Measurements from ENCODE around the gene SPN. TPM values are rescaled to one million over a fixed set of nuclear protein-coding genes. Genes with fewer than 3 reads are reported as not detected.

Gene SPN
- total RNA-seq, 1 experiment from 2014 or later, result not detected

- BruUV-seq (replicated peaks), result no TSS peak
- Histone ChIP-seq H3K27me3 (ENCODE audit: low read length) (no peaks in the 10 kb centered on the region), H3K4me2 (ENCODE audit: low read length) (no peak overlapping the region), H2AFZ (ENCODE audit: low read length) (no peak overlapping the region), H3K4me1 (ENCODE audit: insufficient read depth, low read length) (no peaks in the 10 kb centered on the region), H3K9ac (ENCODE audit: low read length) (no peak overlapping the region), H3K4me3 (ENCODE audit: low read length) (no peak overlapping the region), H3K27ac (ENCODE audit: low read length) (no peak overlapping the region), H3K36me3 (ENCODE audit: low read depth, low read length) (no peaks in the 10 kb centered on the region), H4K20me1 (ENCODE audit: low read length) (no peaks in the 10 kb centered on the region), H3K79me2 (ENCODE audit: low read length) (no peaks in the 10 kb centered on the region), H3F3A (ENCODE audit: low read length, unreplicated experiment) (no peaks in the 10 kb centered on the region), H3K9me3 (ENCODE audit: low read length) (no peaks in the 10 kb centered on the region), H3K9me2 (replicated peaks; ENCODE audit: low read length) (no peaks in the 10 kb centered on the region)
- DNase-seq (no peak), ATAC-seq (no peak)
- ChIA-PET POLR2A (ENCODE audit: unreplicated experiment) (interaction anchor here (0.6 kb wide), 1 partner anchor 17 kb away, joined by 3 read pairs; no protein-coding TSS in a partner anchor), CTCF (no interaction called here)
- TF ChIP-seq CTCF (conservative IDR thresholded peaks at IDR 0.05; ENCODE audit: low read depth, low read length) (no peak), EZH2 (IDR thresholded peaks at IDR 0.05; ENCODE audit: low read length, unreplicated experiment) (no peak), EZH2phosphoT487 (IDR thresholded peaks at IDR 0.05; ENCODE audit: borderline replicate concordance, low read length) (no peak)
- intact Hi-C loops (cut with micrococcal nuclease), result no loop called here
These were observed 883 bp upstream of the SPN start for GRCh38 chr16:29662000-29662728.

- CTCF ChIA-PET, result no interaction called here
- H3K36me3 ChIP-seq (ENCODE audit: low read depth, low read length), result no peaks in the 10 kb centered on the region
- intact Hi-C loops (cut with micrococcal nuclease), result no loop called here
- TF ChIP-seq EZH2 (IDR thresholded peaks at IDR 0.05; ENCODE audit: low read length, unreplicated experiment), result no peak
- TF ChIP-seq CTCF (conservative IDR thresholded peaks at IDR 0.05; ENCODE audit: low read depth, low read length), result no peak
- TF ChIP-seq EZH2phosphoT487 (IDR thresholded peaks at IDR 0.05; ENCODE audit: borderline replicate concordance, low read length), result no peak
- H3K4me2 ChIP-seq (ENCODE audit: low read length), result no peak overlapping the region
- no peak for ATAC-seq
- no peak overlapping the region for H2AFZ ChIP-seq (ENCODE audit: low read length)
- H3K9ac ChIP-seq (ENCODE audit: low read length), result no peak overlapping the region
- H3K4me3 ChIP-seq (ENCODE audit: low read length), result no peak overlapping the region
- no peaks in the 10 kb centered on the region for H3K79me2 ChIP-seq (ENCODE audit: low read length)
- H3K27me3 ChIP-seq (ENCODE audit: low read length), result no peaks in the 10 kb centered on the region
- no peaks in the 10 kb centered on the region for H3K9me2 ChIP-seq (replicated peaks; ENCODE audit: low read length)
- H3K4me1 ChIP-seq (ENCODE audit: insufficient read depth, low read length), result no peaks in the 10 kb centered on the region
- no peak for DNase-seq
- BruUV-seq (replicated peaks), result no TSS peak
- POLR2A ChIA-PET (ENCODE audit: unreplicated experiment), result interaction anchor here (0.6 kb wide), 1 partner anchor 17 kb away, joined by 3 read pairs; no protein-coding TSS in a partner anchor
- H3K9me3 ChIP-seq (ENCODE audit: low read length), result no peaks in the 10 kb centered on the region
- H3K27ac ChIP-seq (ENCODE audit: low read length), result no peak overlapping the region
- H4K20me1 ChIP-seq (ENCODE audit: low read length), result no peaks in the 10 kb centered on the region
- H3F3A ChIP-seq (ENCODE audit: low read length, unreplicated experiment), result no peaks in the 10 kb centered on the region
These were observed 375 bp upstream of the SPN start for GRCh38 chr16:29662729-29663015.

- H3K36me3 ChIP-seq (ENCODE audit: low read depth, low read length), result no peaks in the 10 kb centered on the region
- no peaks in the 10 kb centered on the region for H3F3A ChIP-seq (ENCODE audit: low read length, unreplicated experiment)
- H3K9me3 ChIP-seq (ENCODE audit: low read length), result no peaks in the 10 kb centered on the region
- no peaks in the 10 kb centered on the region for H3K79me2 ChIP-seq (ENCODE audit: low read length)
- no peak overlapping the region for H3K4me2 ChIP-seq (ENCODE audit: low read length)
- H3K27me3 ChIP-seq (ENCODE audit: low read length), result no peaks in the 10 kb centered on the region
- CTCF ChIA-PET, result no interaction called here
- no peaks in the 10 kb centered on the region for H4K20me1 ChIP-seq (ENCODE audit: low read length)
- ATAC-seq (no peak), DNase-seq (no peak)
- no peaks in the 10 kb centered on the region for H3K9me2 ChIP-seq (replicated peaks; ENCODE audit: low read length)
- TF ChIP-seq EZH2 (IDR thresholded peaks at IDR 0.05; ENCODE audit: low read length, unreplicated experiment) (no peak), CTCF (conservative IDR thresholded peaks at IDR 0.05; ENCODE audit: low read depth, low read length) (no peak), EZH2phosphoT487 (IDR thresholded peaks at IDR 0.05; ENCODE audit: borderline replicate concordance, low read length) (no peak)
- POLR2A ChIA-PET (ENCODE audit: unreplicated experiment), result no interaction called here
- no peak overlapping the region for H2AFZ ChIP-seq (ENCODE audit: low read length)
- H3K4me1 ChIP-seq (ENCODE audit: insufficient read depth, low read length), result no peaks in the 10 kb centered on the region
- BruUV-seq (replicated peaks), result no TSS peak
- H3K9ac ChIP-seq (ENCODE audit: low read length), result no peak overlapping the region
- intact Hi-C loops (cut with micrococcal nuclease), result no loop called here
- no peak overlapping the region for H3K27ac ChIP-seq (ENCODE audit: low read length)
- no peak overlapping the region for H3K4me3 ChIP-seq (ENCODE audit: low read length)
These were observed 702 bp downstream of the SPN start for GRCh38 chr16:29663807-29664090.
